ENCODE measurements around the gene POLA1.
"Not testable (repeated sequence)": the region's sequence is repeated elsewhere in the genome, so short reads cannot be mapped to it uniquely, and the experiment has no call there.

POLA1 gene
- long read RNA-seq, donor 1: 0 reads
- long read RNA-seq, donor 2, partial matches to known transcripts: 0 of 1 reads
- long read RNA-seq, donor 2, other reads (novel, unspliced or antisense): 0 of 1 reads
- long read RNA-seq, donor 3: 0 reads
- long read RNA-seq, donor 4: 0 reads
- long read RNA-seq, donor 5, full-length matches to known transcripts: 2 of 2 reads
- long read RNA-seq, donor 5, partial matches to known transcripts: 0 of 2 reads
- long read RNA-seq, donor 5, other reads (novel, unspliced or antisense): 0 of 2 reads
- long read RNA-seq, donor 6: 0 reads
- long read RNA-seq, donor 7, full-length matches to known transcripts: 2 of 16 reads
- long read RNA-seq, donor 7, partial matches to known transcripts: 14 of 16 reads
- long read RNA-seq, donor 7, other reads (novel, unspliced or antisense): 0 of 16 reads
- long read RNA-seq, donor 8, full-length matches to known transcripts: 1 of 7 reads
- long read RNA-seq, donor 8, partial matches to known transcripts: 6 of 7 reads
- long read RNA-seq, donor 8, other reads (novel, unspliced or antisense): 0 of 7 reads

GRCh38 chrX:24693453-24694202, at the start of gene POLA1:
Gene POLA1 (plus strand): TSS chrX:24693918. CDS start chrX:24693962, 44 bp downstream.
- DNase-seq: peak; percentile 77

GRCh38 chrX:24646006-24646405, 47.7 kb upstream of the POLA1 start:
- DNase-seq: peak; percentile 5

GRCh38 chrX:24646745-24647182, 47.0 kb upstream of the POLA1 start:
- peak; percentile 47 for DNase-seq

- peak; percentile 49 for DNase-seq
Measured at GRCh38 chrX:24647257-24648058, 46.3 kb upstream of the POLA1 start, which contains the start of gene PCYT1B. Gene PCYT1B (minus strand): TSS chrX:24647347. CDS start chrX:24647105, 242 bp downstream.

- no peak for DNase-seq
Measured at GRCh38 chrX:24648495-24648894, 45.2 kb upstream of the POLA1 start.

- no peak for DNase-seq
Measured at GRCh38 chrX:24651783-24652182, 41.9 kb upstream of the POLA1 start.

- not testable (repeated sequence) for DNase-seq
Measured at GRCh38 chrX:24655679-24656078, 38.0 kb upstream of the POLA1 start.

GRCh38 chrX:24657671-24658386, 35.9 kb upstream of the POLA1 start:
- no peak for DNase-seq

GRCh38 chrX:24658421-24658820, 35.3 kb upstream of the POLA1 start:
- no peak for DNase-seq

GRCh38 chrX:24659106-24659505, 34.6 kb upstream of the POLA1 start:
- DNase-seq: no peak

GRCh38 chrX:24659646-24660045, 34.1 kb upstream of the POLA1 start:
- no peak for DNase-seq

- DNase-seq: no peak
Measured at GRCh38 chrX:24661292-24661691, 32.4 kb upstream of the POLA1 start.

- no peak for DNase-seq
Measured at GRCh38 chrX:24662352-24662751, 31.4 kb upstream of the POLA1 start.

GRCh38 chrX:24668111-24668510, 25.6 kb upstream of the POLA1 start:
- no peak for DNase-seq

GRCh38 chrX:24672701-24673190, 21.0 kb upstream of the POLA1 start:
- DNase-seq: no peak

GRCh38 chrX:24673424-24673823, 20.3 kb upstream of the POLA1 start:
- no peak for DNase-seq

GRCh38 chrX:24676403-24677024, 17.2 kb upstream of the POLA1 start:
- no peak for DNase-seq

- DNase-seq: no peak
Measured at GRCh38 chrX:24682739-24683432, 10.8 kb upstream of the POLA1 start.

- DNase-seq: no peak
Measured at GRCh38 chrX:24684048-24684447, 9.7 kb upstream of the POLA1 start.

- DNase-seq: no peak
Measured at GRCh38 chrX:24692305-24692704, 1.4 kb upstream of the POLA1 start.

All from right kidney (tissue), 9 donors.